BE2C (cell line): Measurements from ENCODE around the gene PKHD1.

Experiments used
- DNase-seq: peaks from one replicate; pipeline ENCODE4 v3.0.0-alpha.2; 2020
- H3K27me3 ChIP-seq: fragments of 250-450 bp; sonication (Bioruptor Pico); 2 replicates; pipeline ENCODE4 v1.5.1; 2020; ENCODE audit warnings: mild to moderate bottlenecking
- H3K36me3 ChIP-seq: fragments of 250-450 bp; sonication (Bioruptor Pico); 2 replicates; pipeline ENCODE4 v1.5.1; 2020; ENCODE audit warnings: mild to moderate bottlenecking
- H3K4me1 ChIP-seq: fragments of 250-450 bp; sonication (Bioruptor Pico); 2 replicates; pipeline ENCODE4 v1.5.1; 2020
- H3K4me3 ChIP-seq: 2 replicates; pipeline ENCODE4 v1.5.1; 2011; ENCODE audit warnings: low read depth, low read length
- H3K9me3 ChIP-seq: fragments of 250-450 bp; sonication (Bioruptor Pico); 2 replicates; pipeline ENCODE4 v1.5.1; 2020
- CTCF ChIP-seq: IDR thresholded peaks from 2 replicates; pipeline ENCODE4 v1.5.1; 2012; ENCODE audit warnings: mild to moderate bottlenecking, low read depth, low read length

The PKHD1 gene

DNA sequence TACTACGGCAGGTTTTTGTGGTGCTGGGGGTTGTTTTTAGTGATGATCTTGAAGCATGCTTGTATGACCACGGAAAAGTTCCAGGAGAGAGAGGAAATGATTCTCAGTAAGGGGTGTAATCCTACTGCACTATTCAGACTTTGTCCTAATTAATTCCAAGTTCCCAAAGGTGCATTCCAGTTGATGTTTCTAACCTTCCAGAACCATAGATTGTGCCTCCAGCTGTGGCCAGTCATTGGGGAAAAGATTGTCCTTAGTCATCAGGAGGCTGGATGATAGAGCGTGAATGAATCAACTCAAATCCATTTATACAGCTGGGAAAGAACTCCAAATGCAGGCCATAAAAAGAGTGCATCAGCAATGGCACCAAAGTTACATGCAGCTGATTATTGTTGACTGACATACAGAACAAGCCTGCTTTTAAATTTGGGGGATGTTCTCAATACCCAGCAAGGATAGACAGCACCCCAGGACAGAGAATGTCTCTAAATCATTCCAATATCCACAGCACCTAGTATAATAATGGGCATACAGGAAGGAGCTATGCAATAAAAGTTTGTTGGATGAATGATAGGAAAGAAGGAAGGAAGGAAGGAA is 27.8 kb upstream of the PKHD1 start:
- no peaks in the 10 kb centered on the region for H3K36me3 ChIP-seq
- TF ChIP-seq CTCF = no peak
- H3K27me3 ChIP-seq = no peaks in the 10 kb centered on the region
- DNase-seq = no peak
- H3K4me3 ChIP-seq = no peak overlapping the region
- no peaks in the 10 kb centered on the region for H3K4me1 ChIP-seq
- no peaks in the 10 kb centered on the region for H3K9me3 ChIP-seq

DNA sequence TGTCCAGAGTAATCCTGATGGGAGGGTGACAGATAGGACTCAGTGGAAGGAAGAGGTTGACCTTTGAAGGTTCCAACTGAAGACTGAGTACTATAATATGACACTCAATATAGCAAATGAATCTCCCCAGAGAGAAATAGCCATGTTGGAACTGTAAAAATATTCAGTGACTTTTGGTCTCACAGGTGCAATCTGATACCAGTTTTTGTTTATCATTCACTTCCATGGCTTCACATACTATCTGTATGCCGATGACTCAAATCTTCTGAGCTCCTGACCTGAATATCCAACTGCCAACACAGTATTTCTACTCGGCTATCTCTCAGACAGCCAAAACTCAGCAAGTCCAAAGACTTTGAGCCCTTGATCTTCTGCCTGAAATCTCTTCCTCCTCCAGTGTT is 21.8 kb upstream of the PKHD1 start:
- no peaks in the 10 kb centered on the region; the same call in 1 of the 2 replicates for H3K27me3 ChIP-seq
- no peak for DNase-seq
- no peak overlapping the region for H3K4me3 ChIP-seq
- no peaks in the 10 kb centered on the region for H3K4me1 ChIP-seq
- no peaks in the 10 kb centered on the region for H3K9me3 ChIP-seq
- TF ChIP-seq CTCF = no peak
- H3K36me3 ChIP-seq = no peaks in the 10 kb centered on the region

DNA sequence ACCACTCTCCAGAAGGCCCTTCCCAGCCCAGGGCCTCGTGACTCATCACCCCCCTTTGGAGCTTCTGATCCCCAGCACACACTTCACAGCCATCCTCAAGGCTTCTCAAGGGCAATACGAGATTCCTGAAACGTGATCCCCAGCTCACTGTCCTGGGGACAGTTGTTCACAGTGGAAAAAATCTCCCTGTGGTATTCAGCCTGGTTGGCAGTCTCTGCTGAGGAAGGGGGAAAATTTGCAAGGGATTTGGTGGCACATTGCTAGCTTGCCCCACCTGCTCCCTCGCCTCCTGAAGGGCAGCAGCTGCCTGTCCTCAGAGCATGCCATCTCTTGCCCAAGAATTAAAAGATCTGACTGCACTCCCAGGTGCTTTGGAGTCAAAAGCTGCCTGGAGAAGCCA is 20.7 kb upstream of the PKHD1 start:
- TF ChIP-seq CTCF = no peak
- Histone ChIP-seq H3K4me3 (no peak overlapping the region), H3K9me3 (no peaks in the 10 kb centered on the region), H3K4me1 (no peaks in the 10 kb centered on the region), H3K36me3 (no peaks in the 10 kb centered on the region), H3K27me3 (no peaks in the 10 kb centered on the region; the same call in 1 of the 2 replicates)
- DNase-seq = no peak

GRCh38 chr6:52106994-52107393 is 19.6 kb upstream of the PKHD1 start:
- TF ChIP-seq CTCF = no peak
- H3K9me3 ChIP-seq = no peaks in the 10 kb centered on the region
- no peak for DNase-seq
- H3K36me3 ChIP-seq = no peaks in the 10 kb centered on the region
- H3K4me3 ChIP-seq = no peak overlapping the region
- no peaks in the 10 kb centered on the region for H3K4me1 ChIP-seq
- no peaks in the 10 kb centered on the region; the same call in 1 of the 2 replicates for H3K27me3 ChIP-seq

DNA sequence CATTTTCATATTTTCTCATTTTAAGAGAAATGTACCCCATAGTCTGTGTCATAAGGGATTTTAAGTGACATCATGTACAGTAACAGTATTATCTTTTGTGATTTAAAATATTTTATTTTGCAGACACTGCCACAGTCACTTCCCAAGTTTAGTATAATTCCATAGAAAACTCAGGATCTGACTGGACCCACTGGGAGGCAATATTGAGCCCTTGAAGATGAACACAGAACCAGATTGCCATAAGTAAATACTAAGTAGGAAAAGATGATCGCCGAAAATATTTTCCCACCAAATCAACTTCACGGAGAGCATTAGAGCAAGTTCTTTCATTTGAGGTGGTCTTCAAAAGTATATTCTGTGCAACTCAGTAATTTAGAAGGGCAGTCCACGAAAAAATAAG is 17.6 kb upstream of the PKHD1 start:
- DNase-seq = no peak
- 0 out of 2 replicates have a peak, but pooled peaks have one; percentile 9 for TF ChIP-seq CTCF
- no peaks in the 10 kb centered on the region for H3K36me3 ChIP-seq
- no peaks in the 10 kb centered on the region for H3K4me1 ChIP-seq
- H3K4me3 ChIP-seq = no peak overlapping the region
- peaks cover 18% of the 10 kb centered on the region for H3K27me3 ChIP-seq
- no peaks in the 10 kb centered on the region for H3K9me3 ChIP-seq

- Histone ChIP-seq H3K4me3 (no peak overlapping the region), H3K27me3 (peaks cover 20% of the 10 kb centered on the region), H3K4me1 (no peaks in the 10 kb centered on the region), H3K36me3 (no peaks in the 10 kb centered on the region), H3K9me3 (no peaks in the 10 kb centered on the region)
- TF ChIP-seq CTCF = no peak
- DNase-seq = no peak
Measured at GRCh38 chr6:52103623-52104022, 16.2 kb upstream of the PKHD1 start.
